Heart left ventricle (tissue), 13 donors: ENCODE results near the gene LILRA6.
"Not testable (repeated sequence)": the region's sequence is repeated elsewhere in the genome, so short reads cannot be mapped to it uniquely, and the experiment has no call there.

Experiments
- CTCF ChIP-seq, 12 donors: fragments of 200-600 bp; sonication (generic) in 4 of 12; IDR thresholded peaks; one replicate each; pipeline versions ENCODE4 v1.5.0 to v1.8.0; 2018 to 2022; ENCODE audit warnings: antibody characterized with exemption in 12 of 12, mild to moderate bottlenecking in 5 of 12
- POLR2A ChIP-seq, 2 donors: fragments of 450-650 bp; IDR thresholded peaks; one replicate each; pipeline ENCODE4 v1.6.1; 2017; ENCODE audit warnings: antibody characterized with exemption in 2 of 2, mild to moderate bottlenecking in 2 of 2, moderate library complexity in 2 of 2
- donor health status: ischemic (EF 13 %, LVEDD 7.1; RV severe dilation, severe dysfunction).
- donor health status: DM: no; HTN: yes; CAD: no.
- donor health status: DM: no; HTN: no; CAD: no.
- donor health status: ischemic (EF 25% LVEDD 6.9; RV normal size, moderate dysfunction).
- donor health status: ischemic (EF 25% LVEDD 5.7; RV mildly dilated, moderate dysfunction).
- donor health status: ischemic (EF 35%, LVEDD 5.7; RV mildly dilated, moderate dysfunction).
- donor health status: nonischemic (EF 11% LVEDD 7.7; RV severe dilation, severe dysfunction).
- donor health status: DM: yes; HTN: yes; CAD: no.
- donor health status: PGD.
- donor health status: ischemic (EF 29% LVEDD 5.4; RV normal size, mild dysfunction).
- donor health status: nonischemic (EF 23%, LVEDD 6.1; RV moderate dilation, normal function).

DNA sequence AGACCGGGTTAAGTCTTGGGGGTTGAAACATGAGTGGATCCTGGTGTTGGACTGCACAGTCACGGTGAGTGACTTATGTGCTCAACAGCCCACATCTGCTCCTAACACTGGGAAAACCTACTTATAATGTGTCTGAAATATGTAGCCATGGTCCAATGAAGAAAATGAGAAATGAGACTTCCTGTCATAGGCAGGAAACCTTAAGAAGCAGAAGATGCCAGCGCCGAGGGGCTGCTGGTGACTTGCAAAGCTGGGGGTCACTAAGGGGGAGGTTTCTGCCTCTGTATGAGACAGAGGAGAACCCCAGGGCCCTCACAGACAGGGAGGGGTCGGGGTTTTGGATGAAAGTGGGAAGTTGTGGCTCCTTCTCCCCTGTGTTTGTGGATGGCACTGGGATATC, 29.6 kb upstream of the LILRA6 start:
- TF ChIP-seq CTCF, POLR2A (IDR thresholded peaks at IDR 0.05): not testable (repeated sequence)
